HG02852 (cell line): Measurements from ENCODE around the gene PSMC6.
"Not testable (repeated sequence)": the region's sequence is repeated elsewhere in the genome, so short reads cannot be mapped to it uniquely, and the experiment has no call there.

Experiments
- ATAC-seq: cut with Tn5 transposase; IDR thresholded peaks from one replicate; pipeline ENCODE4 v1.9.1; 2021; ENCODE audit warnings: mild to moderate bottlenecking, moderate library complexity; ENCODE audit not compliant: unreplicated experiment

Gene PSMC6

GRCh38 chr14:52711666-52712065, 4.7 kb downstream of the PSMC6 start:
- no peak for ATAC-seq

GRCh38 chr14:52716155-52716554, 9.2 kb downstream of the PSMC6 start:
- ATAC-seq = no peak

GRCh38 chr14:52723514-52724359, 16.7 kb downstream of the PSMC6 start:
- ATAC-seq = no peak

GRCh38 chr14:52724360-52724644, 17.3 kb downstream of the PSMC6 start:
- no peak for ATAC-seq

- ATAC-seq = not testable (repeated sequence)
These were observed 20.5 kb downstream of the PSMC6 start for GRCh38 chr14:52727509-52727908.

- not testable (repeated sequence) for ATAC-seq
These were observed 22.0 kb downstream of the PSMC6 start for GRCh38 chr14:52729035-52729434.

- ATAC-seq = no peak
These were observed 22.6 kb downstream of the PSMC6 start for GRCh38 chr14:52729585-52729924.

GRCh38 chr14:52729925-52730708, 23.1 kb downstream of the PSMC6 start, which contains the start of gene STYX:
Gene STYX (plus strand): TSS chr14:52730166. CDS start chr14:52730475, 309 bp downstream.
- peak; percentile 91 for ATAC-seq

GRCh38 chr14:52730709-52731111, 23.7 kb downstream of the PSMC6 start:
- no peak for ATAC-seq

- ATAC-seq = no peak
These were observed 26.8 kb downstream of the PSMC6 start for GRCh38 chr14:52733824-52734223.

- ATAC-seq = no peak
These were observed 29.0 kb downstream of the PSMC6 start for GRCh38 chr14:52735921-52736489.

GRCh38 chr14:52738409-52738808, 31.4 kb downstream of the PSMC6 start:
- no peak for ATAC-seq

GRCh38 chr14:52740751-52741150, 33.8 kb downstream of the PSMC6 start:
- ATAC-seq = no peak

- no peak for ATAC-seq
These were observed 34.9 kb downstream of the PSMC6 start for GRCh38 chr14:52741865-52742264.

GRCh38 chr14:52748647-52749292, 41.8 kb downstream of the PSMC6 start:
- ATAC-seq = no peak

- no peak for ATAC-seq
These were observed 48.8 kb downstream of the PSMC6 start for GRCh38 chr14:52755607-52756316.

- no peak for ATAC-seq
These were observed 52.1 kb downstream of the PSMC6 start for GRCh38 chr14:52759145-52759544.

GRCh38 chr14:52762923-52763322, 55.9 kb downstream of the PSMC6 start:
- ATAC-seq = not testable (repeated sequence)

- ATAC-seq = no peak
These were observed 60.2 kb downstream of the PSMC6 start for GRCh38 chr14:52767058-52767833.

- ATAC-seq = no peak
These were observed 62.9 kb downstream of the PSMC6 start for GRCh38 chr14:52769887-52770286.
